HG03565 (cell line): Measurements from ENCODE around the gene TRPC3.

ENCODE experiments used
- ATAC-seq: cut with Tn5 transposase; IDR thresholded peaks from one replicate; pipeline ENCODE4 v1.9.1; 2021; ENCODE audit warnings: mild to moderate bottlenecking, moderate library complexity; ENCODE audit not compliant: unreplicated experiment

Gene TRPC3

DNA sequence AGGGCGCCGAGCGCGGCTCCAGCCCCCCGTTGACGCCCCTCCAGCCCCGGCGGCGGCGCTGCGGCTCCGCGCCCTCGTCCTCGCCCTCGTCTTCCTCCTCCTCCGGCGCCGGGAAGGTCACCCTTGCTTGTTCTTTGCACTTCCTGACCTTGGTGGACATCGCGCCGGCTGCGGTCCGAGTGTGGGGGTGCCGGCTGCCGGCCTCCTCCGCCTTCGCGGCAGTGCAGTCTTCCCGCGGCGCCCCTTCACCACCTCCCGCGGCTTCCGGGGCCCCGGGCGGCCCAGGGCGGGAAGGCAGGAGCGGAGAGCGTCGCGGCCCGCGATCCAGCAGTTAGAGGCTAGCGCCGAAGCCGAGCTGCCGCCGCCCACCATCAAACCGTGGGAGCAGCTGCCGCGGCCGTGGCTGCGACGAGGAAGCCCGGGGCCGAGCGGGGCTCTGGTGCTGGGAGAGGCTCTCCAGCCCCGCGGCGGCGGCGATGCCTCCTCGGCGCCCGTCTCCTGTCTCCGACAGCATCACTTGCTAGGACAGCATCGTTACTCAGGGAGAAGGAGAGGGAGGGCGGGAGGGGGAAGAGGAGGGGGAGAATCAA lies at the start of gene TRPC3:
Gene TRPC3 (minus strand): TSS at position 540 of the 590 bp plus-strand sequence. CDS start 380 bp downstream, at position 160.
- peak; percentile 27 for ATAC-seq

DNA sequence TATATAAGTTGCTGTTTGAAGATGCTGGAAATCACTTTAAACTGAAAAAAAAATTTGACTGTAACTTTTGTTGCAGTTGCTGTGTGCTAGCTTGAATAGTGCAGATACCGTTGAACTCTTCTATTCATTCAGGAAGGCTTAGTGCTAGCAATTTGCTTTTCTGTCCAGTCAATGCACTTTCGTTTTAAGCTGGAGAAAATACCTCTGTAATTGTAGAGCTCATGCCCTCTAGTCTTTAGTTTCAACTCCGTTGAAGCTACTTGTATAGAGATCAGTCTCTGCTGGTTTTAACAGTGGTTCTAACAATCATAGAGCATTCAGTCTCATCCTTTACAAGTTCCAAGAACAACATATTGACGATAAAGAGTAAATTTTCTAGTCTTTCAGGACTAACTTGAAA lies 49.0 kb upstream of the TRPC3 start:
- no peak for ATAC-seq

DNA sequence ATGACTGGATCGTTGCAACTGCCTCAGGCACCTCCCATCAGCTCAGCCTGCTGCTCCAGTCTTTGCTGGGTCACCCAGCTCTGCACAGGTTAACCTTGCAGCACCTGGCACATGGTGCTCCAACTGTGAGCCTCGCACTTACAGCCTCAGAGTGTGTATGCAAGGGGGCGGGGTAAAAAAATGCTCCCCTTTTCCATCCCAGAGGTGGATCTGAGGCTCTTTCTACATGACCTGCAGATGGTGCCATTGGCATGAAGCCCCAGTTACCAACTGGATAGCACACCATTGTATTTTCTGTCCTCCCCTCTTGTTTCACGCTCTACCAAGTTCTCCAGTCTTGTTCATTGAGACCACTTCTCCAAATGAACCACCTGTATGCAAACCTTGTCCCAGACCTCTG lies 46.2 kb upstream of the TRPC3 start:
- ATAC-seq, result no peak

DNA sequence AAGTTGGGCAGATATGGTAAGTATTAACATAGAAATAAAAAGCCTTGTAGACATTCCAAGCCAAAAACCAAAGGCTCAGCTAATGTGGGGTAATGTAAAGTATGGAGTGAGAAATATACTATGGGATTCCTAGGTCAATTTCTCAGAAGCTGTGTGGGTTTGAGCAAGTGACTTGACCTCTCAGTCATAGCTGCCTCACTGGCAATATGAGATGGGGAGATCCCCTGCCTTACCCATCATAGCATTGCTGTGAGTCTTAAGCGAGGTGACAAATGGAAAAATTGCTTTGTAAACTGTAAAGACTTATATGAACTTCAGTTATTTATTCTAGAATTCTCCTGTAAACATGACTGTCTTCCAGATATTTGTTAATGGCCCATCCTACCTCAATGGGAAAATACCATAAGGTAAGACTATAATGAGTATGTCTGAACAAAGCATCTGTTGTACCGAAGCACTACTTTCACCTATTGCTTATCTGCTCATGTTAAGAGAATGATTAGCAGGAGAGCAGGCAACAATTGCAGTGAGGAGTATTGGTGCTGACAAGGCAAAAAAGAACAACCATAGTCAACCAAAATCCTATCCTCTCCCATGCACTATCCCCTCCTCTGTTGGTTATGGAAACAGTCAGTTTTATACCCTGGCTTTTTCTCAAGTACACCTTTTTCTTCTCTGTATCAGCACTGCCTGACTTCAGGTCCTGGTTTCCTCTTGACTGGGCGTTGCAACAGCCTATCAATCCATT lies 44.1 kb upstream of the TRPC3 start:
- no peak for ATAC-seq

DNA sequence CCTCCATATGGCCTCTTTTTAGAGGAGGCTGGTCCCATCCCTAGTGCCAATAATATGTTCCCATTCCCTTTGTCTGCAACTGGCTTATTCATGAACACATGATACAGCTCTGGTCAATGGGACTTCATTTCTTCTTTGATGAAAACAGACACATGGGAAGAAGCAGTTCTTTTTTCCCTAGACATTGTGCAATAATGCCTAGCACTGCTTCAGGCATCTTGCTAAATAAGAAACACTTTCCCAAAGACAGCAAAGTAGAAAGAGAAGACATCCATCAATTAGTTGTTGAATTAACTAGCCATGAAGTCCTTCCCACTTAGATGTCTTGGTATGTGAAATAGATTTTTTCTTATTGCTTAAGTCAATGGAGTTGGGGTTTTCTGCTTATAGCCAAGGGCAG lies 40.1 kb upstream of the TRPC3 start:
- ATAC-seq, result no peak

DNA sequence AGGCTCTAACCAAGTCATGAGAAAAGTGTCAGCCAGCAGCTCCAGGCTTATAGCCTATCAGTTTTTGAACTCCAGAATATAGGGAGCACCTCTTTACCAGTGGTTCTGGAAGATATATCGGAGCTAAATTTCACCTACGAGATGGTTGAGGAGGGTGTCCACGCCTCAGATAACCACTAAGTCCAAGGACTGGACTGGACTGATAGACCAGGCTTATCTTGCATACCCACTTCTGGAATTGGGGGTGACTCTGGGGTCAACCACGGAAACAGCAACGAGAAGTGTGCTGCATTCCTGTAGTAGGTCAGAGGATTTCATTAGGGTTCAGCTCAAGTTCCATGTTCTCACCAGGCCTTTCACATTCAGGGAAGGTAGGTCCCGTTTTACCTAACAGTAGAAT lies 38.6 kb upstream of the TRPC3 start:
- ATAC-seq, result no peak

DNA sequence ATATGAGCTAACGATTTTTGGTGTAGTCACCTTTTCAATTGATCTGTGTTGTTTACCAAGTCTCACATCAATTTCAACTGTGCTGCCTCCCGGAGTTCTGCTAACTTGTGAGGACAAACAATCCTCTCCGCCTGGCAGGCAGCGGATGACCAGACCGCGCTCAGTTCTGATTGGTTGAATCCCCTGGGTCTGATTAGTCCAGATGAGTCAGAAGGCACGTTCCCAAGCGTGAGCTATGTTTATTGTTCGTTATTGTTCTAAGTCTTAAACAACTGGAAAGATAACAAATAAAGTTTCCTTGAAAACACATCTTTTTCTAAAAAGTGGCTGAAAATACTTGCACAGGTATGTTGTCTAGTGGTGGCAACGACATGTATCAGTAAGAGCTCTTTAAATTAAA lies 37.9 kb upstream of the TRPC3 start:
- ATAC-seq, result no peak

DNA sequence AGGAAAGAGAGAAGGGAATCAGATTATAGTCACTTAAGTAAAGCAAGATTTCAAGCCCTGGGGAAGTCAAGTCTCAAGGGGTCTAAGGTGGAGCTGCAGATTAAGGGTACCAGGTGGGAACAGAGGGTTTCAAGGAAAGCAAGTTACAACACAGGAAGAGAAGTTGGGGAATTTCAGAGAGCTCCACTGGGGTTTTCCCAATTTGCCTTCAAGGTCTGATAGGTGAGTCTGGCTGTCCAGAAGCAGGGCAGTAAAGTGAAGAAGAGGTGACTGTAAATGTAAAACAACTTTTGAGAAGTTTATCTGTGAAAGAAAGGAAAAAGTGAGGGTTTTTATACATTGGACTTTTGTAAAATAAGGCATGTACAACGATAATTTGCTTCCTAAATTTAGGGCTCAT lies 37.1 kb upstream of the TRPC3 start:
- ATAC-seq, result no peak

DNA sequence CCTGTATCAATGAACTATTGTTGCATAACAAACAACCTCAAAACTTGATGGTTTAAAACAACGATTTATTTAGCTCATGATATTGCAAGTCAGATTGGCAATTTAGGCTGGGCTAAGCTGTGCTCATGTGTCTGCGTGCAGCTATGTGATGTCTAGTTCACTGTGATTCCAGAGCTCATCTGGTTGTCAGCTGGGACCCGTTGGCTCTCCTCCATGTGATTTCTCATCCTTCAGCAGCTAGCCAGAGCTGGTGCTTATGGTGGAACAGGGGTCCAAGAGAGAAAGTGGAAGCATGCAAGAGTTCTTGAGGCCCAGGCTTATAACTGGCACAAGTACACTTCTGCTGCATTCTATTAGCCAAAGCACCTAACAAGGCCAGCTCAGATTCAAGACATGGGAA lies 28.8 kb upstream of the TRPC3 start:
- ATAC-seq, result no peak

DNA sequence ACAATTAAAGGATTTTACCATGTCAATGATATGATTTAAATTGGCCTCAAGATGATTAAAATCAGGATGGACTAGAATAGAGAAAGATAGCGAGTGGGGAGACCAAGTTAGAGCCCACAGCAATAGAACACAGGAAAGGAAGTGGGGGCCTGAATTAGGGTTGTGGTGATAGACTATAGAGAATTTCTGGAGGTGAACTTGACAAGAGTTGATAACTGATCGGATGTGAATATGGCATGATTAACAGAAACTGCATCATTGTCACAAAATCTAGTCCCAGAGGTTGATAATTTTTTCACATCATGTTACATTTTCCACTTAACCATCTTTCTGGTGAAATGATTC lies 26.3 kb upstream of the TRPC3 start:
- peak; percentile 30 for ATAC-seq

DNA sequence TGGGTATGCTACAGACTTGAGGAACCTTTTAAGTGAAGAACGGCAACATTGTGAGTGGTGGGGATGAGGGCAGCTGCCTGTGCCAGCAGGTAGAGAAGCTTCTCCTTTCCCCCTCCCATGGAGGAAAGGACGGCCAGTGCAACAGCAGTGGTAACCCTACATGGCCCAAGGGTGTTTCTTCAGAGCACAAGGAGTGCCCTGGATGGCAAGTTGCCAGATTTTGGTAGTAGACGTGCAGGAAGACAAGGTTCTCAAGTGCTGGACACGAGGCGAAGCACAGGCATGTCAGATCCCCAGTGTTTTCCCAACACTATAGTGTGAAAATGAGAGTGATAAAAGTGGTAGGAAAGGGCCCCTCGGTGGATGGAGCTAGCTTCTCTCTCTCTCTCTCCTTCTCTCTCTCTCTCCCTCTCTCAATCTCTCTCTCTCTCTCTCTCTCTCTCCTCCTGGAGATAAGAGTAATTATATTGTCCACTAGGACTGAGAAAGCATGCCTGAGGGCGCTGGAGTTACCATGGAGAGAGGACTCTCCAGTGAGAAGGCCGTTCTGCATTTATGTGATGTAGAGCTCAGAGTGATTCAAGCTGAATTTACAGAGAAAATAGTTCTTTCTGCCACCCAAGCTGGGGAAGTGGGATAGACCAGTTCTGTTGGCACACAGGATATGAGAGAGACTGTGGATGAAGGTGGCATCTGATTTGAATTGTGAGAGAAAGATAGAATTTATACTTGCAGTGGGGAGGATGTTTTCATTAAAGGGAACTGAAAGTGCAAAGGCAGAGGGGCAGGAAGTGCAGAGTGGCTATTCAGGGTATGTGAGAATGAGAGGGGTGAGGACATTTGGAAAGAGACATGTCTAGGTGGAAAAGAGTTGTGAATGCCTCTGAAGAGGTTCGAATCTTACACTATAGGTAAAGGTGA lies 25.7 kb upstream of the TRPC3 start:
- peak; percentile 99 for ATAC-seq

DNA sequence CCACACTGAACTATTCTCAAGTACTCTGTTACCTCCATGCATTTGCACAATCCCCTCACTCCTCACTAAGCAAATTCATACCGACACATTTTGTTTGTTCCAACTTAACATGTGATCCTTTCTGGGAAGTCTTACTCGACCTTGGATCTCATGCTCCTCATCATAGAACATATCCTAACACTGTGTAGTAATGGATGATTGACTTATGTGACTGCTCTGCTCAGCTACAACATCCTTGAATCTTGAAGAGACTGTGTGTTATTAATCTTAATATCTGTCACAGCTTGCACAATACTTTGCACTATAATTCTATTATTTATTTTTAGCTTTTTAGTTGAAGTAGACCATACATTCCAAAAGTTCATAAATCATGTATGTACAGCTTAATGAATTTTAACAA lies 23.9 kb upstream of the TRPC3 start:
- no peak for ATAC-seq

DNA sequence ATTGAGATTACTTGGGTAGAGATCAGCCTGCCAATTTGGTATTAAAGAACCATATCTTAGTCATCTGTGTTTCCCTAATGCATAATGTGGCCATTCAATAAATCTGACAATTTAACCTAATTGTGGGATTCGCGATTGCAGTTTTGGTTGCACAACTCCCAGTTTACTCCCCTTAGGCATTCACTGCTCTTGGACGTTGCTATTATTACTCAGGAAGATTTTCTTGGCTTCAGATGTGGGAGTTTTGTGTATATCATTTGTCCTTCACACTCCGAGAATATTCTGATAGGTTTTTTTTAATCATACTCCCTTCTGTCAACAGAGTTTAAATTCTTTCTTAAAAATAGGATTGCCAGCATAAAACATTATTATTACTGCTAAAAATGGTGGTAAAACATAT lies 22.0 kb upstream of the TRPC3 start:
- no peak for ATAC-seq

DNA sequence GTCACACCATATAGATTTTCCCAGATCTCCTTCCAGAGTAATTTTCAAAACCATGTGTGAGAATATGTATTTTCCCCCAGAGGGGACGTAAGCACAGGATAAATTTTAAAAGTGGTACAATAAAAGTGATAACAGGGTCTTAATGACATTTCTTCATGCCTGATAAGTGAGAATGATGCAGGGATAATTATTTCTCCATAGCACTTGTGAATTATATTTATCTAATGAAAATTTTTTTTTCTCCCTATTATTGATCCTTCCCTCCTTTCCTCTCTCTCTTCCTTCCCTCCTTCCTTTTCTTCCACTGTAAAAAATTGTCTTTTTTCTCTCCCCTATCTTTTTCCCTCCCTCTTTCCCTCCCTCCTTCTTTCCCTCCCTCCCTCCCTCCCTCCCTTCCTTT lies 17.0 kb upstream of the TRPC3 start:
- ATAC-seq, result no peak

DNA sequence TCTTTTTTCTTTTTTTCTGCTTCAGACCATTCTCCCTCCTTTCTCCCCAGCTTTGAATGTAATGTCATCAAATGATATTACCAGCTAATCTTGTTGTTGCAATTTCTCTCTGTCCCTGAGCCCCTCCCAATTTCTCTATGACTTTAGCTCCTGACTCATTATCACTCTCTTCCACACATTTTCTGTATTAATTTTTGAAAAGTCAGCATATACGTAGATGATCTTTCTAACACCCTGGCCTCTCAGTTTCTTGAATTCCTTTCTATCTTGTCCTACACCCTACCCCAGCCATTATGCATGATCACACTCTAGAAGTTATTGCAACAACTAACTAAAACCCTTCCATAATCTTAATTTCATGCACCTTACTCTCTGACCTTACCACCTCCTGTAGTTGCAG lies 13.1 kb upstream of the TRPC3 start:
- ATAC-seq, result no peak

DNA sequence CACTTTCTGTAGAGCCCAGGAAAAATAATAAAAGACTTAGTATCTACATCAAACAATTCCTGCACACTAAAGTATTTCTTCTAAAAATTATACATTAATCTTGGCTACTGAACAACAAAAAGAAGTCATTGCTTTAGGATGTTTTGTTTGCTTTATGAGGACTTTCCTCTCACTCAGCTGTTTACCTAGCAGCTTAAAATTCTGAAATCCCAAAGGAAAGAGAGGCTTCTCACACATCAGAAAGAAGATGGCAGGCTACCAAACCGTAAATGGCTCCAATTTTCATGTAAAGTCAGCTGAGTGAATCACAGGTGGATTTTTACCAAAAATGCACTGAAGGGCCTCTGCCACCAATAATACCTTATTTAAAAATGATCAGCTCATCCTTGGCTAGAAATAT lies 9.0 kb upstream of the TRPC3 start:
- no peak for ATAC-seq

DNA sequence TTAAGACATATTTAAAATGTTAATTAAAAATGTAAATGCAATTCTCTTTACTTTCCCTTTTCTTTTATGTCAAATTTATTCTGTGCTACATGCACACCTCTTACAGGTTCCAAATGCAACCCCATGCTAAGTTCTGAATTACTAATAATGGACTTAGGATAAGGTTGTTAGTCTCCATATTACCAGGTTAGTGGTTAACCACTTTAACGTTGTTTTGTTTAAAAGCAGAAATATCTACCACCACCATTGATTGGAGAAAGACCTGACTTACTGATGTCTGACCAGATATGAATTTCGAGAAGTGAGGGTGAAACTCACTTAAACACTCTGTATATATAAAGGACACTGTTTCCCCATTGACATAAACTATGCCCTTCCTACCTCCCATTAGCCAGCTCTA lies 6.9 kb upstream of the TRPC3 start:
- no peak for ATAC-seq

DNA sequence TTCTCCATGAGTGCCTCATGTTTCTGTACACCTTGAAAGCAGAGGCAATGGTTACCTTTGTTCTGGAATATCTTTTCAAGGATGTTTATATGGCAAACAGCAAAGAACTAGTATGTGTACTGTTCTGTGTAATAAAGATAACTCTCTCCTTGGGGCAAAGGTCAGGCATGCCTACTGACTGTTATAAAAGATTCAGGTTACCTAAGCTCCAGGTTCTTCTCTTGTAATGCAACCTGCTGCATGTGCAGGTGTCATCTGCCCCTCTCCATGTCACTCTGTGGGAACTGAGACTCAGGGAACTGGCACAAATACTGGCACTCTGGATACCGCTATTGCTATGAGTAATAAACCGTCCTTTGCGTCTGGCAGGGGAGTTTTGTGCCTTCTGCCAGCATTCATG lies 5.4 kb upstream of the TRPC3 start:
- ATAC-seq, result no peak

DNA sequence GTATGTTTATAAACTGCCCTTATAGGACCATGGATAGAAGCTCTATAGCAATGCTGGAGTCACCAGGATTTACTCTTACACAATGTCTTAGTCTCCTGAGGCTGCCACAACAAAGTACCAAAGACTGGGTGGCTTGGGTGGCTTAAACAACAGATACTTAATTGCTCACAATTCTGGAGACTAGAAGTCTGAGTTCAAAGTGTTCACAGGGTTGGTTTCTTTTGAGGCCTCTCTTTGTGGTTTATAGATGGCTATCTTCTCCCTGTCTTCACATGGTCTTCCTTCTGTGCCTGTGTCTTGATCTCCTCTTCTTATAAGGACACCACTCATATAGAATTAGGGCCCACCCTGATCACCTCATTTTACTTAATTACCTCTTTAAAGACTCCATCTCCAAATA lies 2.0 kb upstream of the TRPC3 start:
- no peak for ATAC-seq

DNA sequence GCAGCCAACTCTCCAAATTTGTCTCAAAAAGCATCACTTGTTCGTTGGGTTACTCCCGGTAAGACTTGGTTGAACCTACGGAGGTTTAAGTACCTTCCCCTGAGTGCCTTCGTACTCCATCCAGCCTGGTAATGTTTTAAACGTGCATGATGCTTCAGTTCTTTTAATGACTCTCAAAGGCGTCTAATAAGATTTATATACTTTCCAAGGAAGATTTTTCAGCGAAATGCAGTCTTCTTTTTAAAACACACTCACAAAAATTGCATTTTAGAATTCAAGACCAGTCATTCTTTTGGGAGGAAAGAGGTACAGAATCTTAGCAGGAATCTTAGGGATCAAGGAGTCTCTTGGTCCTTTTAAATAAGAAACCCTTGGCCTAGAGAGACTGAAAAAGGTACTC lies 430 bp upstream of the TRPC3 start:
- ATAC-seq, result no peak

DNA sequence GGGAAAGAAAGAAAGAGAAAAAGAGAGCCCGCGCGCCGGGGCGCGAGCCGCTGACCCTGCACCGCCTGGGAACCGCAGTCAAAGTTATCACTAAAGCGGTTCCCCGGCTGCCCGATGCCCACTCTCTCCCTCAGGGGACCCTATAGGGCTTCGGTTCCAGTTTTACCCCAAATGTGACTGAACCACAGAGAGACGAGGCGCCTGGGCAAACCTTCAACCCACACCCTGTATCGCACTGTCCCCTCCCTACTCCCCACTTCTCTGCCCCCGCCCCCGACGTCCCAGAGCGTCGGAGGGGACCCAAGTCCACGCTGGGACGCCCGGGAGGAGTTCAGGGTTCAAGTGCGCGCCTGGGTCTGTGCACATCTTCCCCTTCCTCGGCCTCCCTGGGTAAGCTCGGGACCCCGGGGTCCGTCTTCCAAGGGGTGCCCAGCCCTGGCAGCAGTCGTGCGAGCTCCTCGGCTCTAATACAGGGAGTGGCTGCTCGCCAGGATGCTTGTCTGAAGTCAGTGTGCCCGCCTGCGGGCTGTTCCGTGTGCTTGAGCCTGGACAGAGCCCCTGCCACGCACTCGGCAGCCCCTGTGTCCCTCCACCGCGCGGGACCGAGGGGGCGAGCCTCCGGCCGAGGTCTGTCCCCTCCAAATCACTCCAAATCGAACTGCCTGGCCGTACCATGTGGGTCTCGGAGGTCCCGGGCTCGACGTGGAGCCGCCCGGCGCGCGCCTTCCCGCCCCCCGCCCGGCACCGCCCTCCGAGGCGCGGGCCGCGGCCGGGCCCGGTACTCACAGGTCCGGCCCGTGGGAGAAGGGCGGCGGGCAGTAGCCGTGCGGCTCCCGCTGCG lies 960 bp downstream of the TRPC3 start:
- ATAC-seq, result no peak
